Stomach (tissue), 4 donors: ENCODE data around the gene KIFC3.

Experiments
- EP300 ChIP-seq: sonication (generic); formaldehyde crosslinking; IDR thresholded peaks from one replicate; pipeline ENCODE4 v1.6.1; 2017; ENCODE audit warnings: antibody characterized with exemption
- POLR2A ChIP-seq, 4 donors: fragments of 450-650 bp; IDR thresholded peaks; one replicate each; pipeline ENCODE4 v1.6.1; 2016; ENCODE audit warnings: antibody characterized with exemption in 4 of 4, control low read depth in 2 of 4, mild to moderate bottlenecking in 1 of 4, moderate library complexity in 1 of 4
- POLR2AphosphoS5 ChIP-seq, 3 donors: sonication (generic); formaldehyde crosslinking; IDR thresholded peaks; one replicate each; pipeline ENCODE4 v1.6.1; 2016; ENCODE audit warnings: antibody characterized with exemption in 3 of 3
- TF ChIP-seq, protein P1 (sequence below), 7 experiments: fragments of 450-650 bp in 4 of 7; fragments of 200-600 bp in 3 of 7; sonication (generic) in 3 of 7; IDR thresholded peaks; one replicate each; pipeline ENCODE4 v1.5.1; 2016 to 2019; ENCODE audit warnings: antibody characterized with exemption in 7 of 7, control low read depth in 2 of 7, mild to moderate bottlenecking in 1 of 7

DNA sequence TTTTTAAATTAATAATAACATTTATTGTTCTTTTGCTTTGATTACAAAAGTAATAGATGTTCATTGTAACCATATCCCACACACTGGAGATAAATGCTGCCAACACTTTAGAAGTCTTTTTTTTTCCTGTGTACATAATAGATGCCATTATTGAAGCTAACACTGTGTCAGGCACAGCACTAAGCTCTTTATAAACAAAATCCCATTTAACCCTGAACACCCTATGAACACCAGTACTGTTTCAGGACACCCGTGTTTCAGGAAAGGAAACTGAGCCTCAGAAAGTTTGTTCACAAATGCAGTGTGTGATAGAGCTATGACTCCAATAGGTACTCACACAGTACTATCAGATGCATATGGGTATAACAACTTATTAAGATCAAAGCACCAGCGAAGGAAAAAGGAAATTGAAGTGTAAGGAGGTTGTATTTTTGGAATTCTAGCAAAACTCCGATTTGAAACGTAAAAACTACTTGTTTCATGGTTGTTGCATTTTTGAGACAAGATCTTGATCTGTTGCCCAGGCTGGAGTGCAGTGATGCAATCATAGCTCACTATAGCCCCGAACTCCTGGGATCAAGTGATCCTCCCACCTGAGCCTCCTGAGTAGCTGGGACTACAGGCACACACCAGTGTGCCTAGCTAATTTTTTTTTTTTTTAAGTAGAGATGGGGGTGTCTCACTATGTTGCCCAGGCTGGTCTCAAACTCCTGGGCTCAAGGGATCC is 2.0 kb upstream of the KIFC3 start:
- TF ChIP-seq POLR2AphosphoS5 (IDR thresholded peaks at IDR 0.05) (no peak), POLR2A (IDR thresholded peaks at IDR 0.05) (no peak), EP300 (no peak)
- TF ChIP-seq, protein P1, sequence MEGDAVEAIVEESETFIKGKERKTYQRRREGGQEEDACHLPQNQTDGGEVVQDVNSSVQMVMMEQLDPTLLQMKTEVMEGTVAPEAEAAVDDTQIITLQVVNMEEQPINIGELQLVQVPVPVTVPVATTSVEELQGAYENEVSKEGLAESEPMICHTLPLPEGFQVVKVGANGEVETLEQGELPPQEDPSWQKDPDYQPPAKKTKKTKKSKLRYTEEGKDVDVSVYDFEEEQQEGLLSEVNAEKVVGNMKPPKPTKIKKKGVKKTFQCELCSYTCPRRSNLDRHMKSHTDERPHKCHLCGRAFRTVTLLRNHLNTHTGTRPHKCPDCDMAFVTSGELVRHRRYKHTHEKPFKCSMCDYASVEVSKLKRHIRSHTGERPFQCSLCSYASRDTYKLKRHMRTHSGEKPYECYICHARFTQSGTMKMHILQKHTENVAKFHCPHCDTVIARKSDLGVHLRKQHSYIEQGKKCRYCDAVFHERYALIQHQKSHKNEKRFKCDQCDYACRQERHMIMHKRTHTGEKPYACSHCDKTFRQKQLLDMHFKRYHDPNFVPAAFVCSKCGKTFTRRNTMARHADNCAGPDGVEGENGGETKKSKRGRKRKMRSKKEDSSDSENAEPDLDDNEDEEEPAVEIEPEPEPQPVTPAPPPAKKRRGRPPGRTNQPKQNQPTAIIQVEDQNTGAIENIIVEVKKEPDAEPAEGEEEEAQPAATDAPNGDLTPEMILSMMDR (IDR thresholded peaks at IDR 0.05), result no peak
